ENCODE data around the gene PCSK5. TPM values are rescaled to one million over a fixed set of nuclear protein-coding genes. Genes with fewer than 3 reads are reported as not detected.

The PCSK5 gene
- total and polyA plus RNA-seq, 2 of the 8 experiments (the other 6 are each of a cell fraction or from before 2014, with no cell fraction given) = 5.5 to 10.7 TPM

DNA sequence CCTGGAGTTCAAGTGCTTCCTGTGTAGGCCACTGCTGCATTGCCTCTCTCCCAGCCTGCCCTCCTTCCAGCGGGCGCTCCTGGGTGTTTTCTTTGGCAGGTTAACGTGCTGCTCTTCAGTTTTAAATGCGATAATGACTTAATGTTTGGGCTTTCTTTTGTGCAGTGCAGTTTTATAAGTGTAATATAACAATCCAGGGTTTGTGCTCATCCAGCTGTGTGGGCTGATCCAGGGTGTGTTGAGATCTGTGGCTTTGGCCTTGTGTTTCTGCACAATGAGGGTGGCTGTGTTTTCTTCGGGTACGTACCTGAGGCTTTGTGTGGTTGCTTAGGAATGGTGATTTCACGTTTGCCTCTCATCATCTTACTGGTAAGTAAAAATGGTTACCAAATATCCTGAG, 50.6 kb downstream of the PCSK5 start (continued):
- no peak for TF ChIP-seq E2F6 (IDR thresholded peaks at IDR 0.05)
- no peak for TF ChIP-seq BCL11A (IDR thresholded peaks at IDR 0.05; ENCODE audit: low read depth in 2 of 2, low read length in 2 of 2)
- TF ChIP-seq, protein P1, sequence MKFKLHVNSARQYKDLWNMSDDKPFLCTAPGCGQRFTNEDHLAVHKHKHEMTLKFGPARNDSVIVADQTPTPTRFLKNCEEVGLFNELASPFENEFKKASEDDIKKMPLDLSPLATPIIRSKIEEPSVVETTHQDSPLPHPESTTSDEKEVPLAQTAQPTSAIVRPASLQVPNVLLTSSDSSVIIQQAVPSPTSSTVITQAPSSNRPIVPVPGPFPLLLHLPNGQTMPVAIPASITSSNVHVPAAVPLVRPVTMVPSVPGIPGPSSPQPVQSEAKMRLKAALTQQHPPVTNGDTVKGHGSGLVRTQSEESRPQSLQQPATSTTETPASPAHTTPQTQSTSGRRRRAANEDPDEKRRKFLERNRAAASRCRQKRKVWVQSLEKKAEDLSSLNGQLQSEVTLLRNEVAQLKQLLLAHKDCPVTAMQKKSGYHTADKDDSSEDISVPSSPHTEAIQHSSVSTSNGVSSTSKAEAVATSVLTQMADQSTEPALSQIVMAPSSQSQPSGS (IDR thresholded peaks at IDR 0.05; ENCODE audit: low read length) = no peak
- TF ChIP-seq CHD2 (IDR thresholded peaks at IDR 0.05; ENCODE audit: low read length) = no peak
- TF ChIP-seq EZH2 (IDR thresholded peaks at IDR 0.05; ENCODE audit: low read depth, low read length, severe bottlenecking) = no peak
- TF ChIP-seq RFX5 (IDR thresholded peaks at IDR 0.05; ENCODE audit: borderline replicate concordance, low read depth, low read length) = no peak
- TF ChIP-seq RXRA (IDR thresholded peaks at IDR 0.05; ENCODE audit: insufficient read depth, low read depth, low read length) = no peak
- TF ChIP-seq BRCA1 (IDR thresholded peaks at IDR 0.05; ENCODE audit: low read depth, low read length) = no peak
- no peak for TF ChIP-seq BACH1 (IDR thresholded peaks at IDR 0.05; ENCODE audit: low read length)
- TF ChIP-seq KDM1A (IDR thresholded peaks at IDR 0.05; ENCODE audit: borderline replicate concordance, low read length) = no peak
